ENCODE data around the gene RAB23. TPM values are rescaled to one million over a fixed set of nuclear protein-coding genes. Genes with fewer than 3 reads are reported as not detected.

The RAB23 gene
- total RNA-seq, 1 donor from 2014 or later, result 9.0 TPM

DNA sequence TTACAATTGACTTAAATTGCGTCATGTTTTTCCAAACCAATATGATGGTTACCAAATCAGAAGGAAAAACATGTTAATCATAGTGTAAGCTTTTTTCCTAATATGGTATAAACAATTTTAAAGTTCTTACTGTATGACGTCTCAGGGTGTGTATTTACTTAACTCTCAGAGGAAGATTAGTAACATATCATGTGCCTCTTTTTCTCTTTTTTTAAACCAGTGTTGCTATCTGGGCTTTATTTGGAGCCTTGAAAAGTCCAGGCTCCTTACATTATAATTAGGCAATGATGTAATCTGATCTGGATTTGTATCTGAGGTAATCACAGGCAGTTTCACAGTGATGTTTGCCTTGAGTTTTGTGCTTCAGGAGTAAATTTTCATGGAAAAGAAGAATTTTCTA, 20.4 kb upstream of the RAB23 start:
- peak; percentile 69 for DNase-seq

DNA sequence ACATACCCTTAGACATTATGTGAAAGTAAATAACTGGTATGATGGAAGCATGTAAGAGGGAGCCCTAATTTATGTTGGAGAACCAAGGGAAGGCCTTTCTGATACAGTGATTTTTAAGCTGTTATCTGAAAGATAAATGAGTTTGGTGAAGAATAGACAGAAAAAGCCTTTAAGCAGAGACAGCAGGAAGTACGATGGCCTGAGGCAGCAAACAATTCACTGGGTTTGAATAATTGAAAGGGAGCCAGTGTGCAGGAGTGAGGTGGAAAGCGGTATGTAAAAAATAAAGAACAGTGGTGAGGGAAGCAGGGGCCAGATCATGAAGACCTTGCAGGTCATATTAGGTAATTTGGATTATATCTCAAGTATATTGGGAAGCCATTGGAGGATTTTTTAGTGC, 4.1 kb upstream of the RAB23 start:
- DNase-seq, result no peak

DNA sequence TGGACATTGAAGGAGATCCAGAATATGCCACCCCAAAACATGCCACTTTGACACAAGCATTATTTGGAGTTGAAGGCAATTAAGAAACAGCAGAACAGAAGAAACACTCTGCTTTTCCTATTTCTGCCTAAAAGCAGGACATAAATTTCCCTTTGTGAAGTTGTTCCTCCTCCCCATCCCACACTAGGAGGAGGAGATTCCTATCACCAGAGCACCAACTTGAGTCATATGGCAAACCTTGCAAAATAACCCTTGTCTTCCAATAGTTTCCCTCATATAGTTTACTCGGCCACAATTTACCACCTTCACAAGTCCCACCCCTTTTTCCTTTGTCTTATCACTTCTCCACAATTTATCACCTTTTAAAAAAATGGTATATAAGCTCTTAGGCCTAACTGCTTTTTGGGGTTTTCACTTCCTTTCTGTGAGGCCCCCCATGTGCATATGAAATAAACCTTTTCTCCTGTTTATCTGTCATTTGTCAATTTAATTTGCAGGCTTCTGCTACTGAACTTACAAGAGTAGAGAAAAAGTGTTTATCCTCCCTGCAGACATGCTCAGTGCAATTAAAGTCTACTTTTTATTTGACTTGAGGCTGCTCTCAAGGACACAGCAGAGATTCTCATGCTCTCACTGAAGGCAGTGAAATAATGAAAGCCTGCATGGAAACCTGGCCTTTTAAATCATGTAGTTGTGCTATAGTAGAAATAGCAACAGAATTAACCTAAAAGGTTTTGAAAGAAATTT, 2.8 kb upstream of the RAB23 start:
- no peak for DNase-seq

DNA sequence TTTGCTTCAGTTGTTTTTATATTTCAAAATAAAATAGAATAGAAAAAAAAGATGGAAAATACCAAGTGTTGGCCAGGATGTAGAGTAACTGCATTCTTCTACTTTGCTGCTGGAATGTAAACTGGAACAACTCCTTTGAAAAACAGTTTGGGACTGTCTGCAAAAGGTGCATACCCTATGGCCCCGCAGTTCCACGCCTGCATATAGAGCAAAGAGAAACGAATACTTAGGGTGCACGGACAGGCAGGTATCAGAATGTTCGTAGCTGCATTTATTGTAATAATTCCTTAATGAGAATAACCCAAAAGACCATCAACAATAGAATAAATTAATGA, 603 bp upstream of the RAB23 start:
- peak; percentile 7 for DNase-seq

DNA sequence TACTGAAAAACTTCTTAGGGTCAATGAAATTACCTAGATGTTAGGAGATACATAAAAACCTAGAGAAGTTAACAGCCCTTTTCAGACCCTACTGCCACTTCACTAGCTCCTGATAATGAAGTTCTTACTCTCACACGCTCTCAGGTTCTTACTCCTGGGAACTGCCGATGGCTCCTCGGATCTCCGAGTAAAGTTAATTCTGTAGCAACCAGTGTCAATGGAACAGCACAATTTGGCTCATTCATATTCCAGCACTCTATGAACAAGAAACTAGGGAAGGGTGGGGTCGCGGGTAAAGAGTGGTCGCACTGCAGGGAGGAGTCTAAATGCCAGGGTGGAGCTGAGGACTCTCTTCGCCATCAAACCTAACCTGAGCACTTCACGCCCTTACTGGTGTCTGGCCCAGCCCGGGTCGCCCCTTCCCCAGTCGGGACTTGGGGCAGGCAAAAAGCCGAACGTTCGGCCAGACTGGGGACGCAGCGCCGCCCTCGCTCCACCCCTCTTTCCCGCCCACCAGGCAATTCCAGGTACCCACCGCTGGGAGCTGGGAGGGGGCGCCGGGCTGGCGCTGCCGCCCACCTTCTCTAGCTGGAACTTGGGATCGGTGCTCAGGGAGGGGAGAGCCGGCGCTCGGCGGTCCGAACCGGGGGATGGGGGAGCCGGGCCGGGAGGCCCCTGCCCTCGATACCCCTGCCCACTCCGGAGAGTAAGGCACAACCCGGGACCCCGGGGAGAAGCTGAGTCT, 744 bp downstream of the RAB23 start:
- peak; percentile 71 for DNase-seq

DNA sequence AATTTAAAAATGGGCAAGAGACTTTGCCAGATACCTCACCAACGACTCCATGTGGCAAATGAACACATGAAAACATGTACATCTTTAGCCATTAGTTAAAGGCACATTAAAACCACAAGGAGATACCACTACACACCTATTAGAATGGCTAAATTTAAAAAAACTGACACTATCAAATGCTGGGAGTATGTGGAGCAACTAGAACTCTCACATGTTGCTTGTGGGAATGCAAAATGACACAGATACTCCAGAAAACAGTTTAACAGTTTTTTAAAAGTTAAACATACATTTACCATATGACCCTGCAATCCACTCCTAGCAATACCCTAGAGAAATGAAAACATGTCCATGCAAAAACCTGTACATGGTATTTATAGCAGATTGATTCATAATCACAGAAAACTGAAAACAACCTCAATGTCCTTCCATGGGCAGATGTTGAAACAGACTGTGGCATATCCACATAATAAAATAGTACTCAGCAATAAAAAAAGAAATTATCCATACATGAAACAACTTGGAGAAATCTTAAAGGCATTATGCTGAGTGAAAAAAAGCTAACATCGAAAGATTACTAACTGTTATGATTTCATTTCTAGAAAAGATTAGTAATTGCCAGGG, 1.9 kb downstream of the RAB23 start:
- DNase-seq, result no peak

DNA sequence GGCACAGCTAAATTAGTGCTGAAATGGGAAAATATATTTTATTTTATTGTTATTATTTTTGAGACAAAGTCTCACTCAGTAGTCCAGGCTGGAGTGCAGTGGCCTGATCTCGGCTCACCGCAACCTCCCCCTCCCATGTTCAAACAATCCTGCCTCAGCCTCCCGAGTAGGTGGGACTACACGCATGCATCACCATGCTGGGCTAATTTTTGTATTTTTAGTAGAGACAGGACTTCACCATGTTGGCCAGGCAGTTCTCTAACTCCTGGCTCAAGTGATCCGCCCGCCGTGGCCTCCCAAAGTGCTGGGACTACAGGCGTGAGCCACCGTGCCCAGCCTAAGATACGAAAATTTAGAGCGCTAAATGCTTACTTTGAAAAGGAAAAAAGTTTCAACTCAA, 4.8 kb downstream of the RAB23 start:
- no peak for DNase-seq

DNA sequence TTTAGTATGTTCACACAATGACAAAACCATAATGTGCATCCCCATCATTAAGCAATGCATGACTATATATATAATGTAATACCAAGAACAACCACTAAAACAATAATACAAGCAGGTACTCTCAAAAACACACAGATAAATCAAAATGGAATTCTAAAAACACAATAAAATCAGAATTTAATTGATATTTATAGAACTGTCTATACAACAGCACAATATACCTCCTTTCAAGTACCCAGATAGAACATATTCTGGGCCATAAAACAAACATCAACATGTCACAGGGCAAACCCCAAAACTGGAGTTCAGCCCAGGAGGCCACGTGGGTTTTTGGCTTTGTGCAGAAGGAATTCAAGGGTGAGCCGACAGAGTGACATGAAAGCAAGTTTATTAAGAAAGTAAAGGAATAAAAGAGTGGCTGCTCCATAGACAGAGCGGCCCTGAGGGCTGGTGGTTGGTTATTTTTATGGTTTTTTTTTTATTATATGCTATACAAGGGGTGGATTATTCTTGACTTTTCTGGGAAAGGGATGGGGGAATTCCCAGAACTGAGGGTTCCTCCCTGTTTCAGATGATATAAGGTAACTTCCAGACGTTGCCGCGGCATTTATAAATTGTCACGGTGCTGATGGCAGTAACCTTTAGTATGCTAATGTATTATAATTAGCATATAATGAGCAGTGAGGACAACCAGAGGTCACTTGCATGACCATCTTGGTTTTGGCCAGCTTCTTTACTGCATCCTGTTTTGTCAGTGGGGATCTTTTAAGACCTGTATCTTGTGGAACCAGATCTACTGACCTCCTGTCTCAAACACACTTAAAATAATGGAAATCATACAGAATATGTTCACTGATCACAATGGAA, 5.6 kb downstream of the RAB23 start:
- DNase-seq, result no peak

DNA sequence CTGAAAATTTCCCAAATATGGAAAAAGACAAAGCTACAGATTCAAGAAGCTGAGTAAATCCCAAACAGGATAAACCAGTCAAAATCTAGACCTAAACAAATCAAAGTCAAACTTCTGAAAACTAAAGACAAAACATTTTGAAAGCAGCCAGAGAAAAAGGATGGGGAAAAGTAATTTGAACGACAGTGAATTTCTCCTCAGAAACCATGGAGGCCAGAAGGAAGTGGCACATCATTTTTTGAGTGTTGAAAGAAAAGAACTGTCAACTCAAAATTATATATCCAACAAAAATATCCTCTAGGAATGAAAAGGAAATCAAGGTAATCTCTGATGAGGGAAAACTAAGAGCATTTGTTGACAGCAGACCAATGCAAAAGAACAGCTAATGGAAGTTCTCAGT, 6.8 kb downstream of the RAB23 start:
- DNase-seq, result no peak

DNA sequence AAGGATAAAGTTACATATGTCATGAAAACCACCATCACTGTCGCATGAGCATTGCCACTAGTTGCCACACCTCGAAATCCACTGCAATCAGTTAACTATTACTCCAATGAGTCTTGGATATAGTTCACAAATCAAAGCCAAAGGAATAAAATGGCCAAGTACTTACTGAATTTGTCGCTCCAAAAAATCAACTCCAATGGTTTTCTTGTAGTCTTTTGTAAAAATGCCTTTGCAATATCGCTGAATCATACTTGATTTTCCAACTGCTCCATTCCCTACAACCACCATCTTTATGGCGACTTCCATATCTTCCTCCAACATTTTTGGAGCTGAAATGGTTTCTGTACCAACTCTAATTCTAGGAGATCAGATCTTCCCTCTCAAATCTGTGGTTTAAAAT, 12.0 kb downstream of the RAB23 start:
- no peak for DNase-seq

DNA sequence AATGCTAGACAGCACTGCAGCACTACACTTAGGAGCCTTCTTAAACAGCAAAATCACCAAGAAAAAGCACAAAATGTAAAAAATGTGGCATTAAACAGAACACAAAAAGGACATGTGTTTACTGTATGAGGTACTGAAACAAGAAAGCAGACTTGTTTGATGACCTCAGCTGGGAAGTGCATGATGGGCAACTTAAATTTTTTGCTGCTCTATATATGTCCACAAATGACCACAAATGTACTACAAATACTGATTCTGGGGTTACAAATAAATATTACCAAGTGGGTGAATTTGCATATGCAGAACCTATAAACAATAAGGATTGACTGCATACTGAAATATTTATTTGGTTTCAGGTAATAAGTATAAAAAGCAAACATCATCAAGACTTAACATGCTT, 13.1 kb downstream of the RAB23 start:
- no peak for DNase-seq

DNA sequence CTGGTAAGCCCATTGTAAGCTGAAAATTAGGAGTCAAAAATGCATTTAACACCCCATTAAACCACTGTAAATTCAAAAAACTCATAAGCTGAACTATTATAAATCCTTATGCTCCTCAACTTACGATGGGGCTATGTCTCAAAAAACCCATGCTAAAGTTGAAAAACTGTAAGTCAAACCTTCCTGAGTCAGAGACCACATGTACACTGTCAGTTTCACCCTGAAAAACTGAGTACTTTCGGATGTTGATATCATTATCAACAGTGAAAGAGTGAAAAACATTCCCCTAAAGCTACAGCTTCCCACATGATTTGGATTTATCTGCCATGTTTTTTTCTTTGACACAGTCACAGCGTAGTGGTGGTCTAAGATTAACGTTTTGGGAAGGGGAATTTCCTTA, 14.2 kb downstream of the RAB23 start:
- DNase-seq, result no peak

DNA sequence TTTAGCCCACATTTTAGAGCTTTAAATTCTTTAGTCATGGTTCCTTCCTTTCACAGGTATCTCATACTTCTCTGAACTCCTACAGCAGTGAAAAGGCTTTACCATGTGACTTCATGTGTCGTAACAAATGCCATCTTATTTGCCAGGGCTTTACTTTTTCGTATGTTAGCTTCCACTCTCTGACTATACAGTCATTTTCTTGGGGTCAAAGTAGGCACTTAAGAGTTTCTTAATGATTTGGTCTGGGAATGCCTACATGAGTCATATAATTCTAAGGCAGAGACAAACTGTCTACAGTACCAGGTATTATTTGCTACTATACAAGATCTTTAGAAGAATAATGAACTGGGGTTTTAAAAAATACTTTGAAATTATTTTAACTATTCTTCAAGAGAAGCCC, 15.0 kb downstream of the RAB23 start:
- peak; percentile 7 for DNase-seq

DNA sequence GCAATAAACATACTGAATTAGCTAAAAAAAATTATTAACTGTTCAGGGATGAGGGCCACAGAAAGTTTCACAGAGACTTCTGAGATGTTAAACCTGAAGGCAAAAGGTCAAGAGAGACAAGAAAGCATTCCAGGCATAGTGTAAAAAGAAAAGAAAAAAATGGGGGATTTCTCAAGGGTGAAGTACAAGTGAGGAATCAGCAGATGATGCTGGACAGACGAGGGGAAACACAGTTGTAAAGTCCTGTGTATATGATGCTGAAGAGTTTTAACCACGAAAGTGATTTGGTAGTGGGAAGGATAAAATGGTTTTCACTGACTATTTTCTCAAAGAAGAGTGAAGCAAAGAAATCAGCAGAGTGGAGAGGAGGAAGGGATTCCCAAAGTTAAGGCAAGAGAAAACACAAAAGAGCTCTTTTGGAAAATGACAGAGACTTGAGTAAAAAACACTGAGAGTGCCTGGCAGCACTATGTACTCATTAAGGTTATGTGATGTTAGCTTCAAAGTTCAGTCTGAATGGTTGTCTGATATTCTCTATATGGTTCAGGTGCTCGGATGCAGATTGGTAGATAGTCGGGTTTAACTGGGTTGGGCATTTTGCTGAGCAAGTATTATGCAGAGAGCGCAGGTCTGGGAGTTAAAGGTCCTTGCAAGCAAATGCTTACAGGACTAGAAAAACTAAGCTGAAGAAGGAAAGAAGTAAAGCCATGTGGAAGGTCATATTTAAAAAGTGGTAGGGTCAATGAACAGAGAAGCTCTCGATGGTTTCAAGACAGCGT, 16.4 kb downstream of the RAB23 start:
- DNase-seq, result no peak

DNA sequence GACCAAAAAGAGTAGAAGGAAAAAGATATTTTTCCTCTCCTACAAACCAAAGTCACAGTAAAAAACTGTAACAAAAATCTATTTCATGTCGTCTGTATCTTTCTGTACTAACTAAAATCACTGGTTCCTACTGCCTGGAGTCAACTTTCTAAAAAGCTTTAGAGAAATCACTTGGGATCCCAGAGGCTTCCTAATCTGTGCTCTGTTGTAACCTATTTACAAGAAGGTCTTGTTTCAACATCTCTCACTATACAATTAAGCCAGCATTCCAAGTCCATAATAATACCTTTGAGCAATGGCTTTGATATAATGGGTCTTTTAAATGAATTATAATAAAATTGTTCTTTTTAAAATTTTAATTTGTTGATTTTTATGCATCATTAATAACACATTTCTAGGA, 20.4 kb downstream of the RAB23 start:
- DNase-seq, result no peak

DNA sequence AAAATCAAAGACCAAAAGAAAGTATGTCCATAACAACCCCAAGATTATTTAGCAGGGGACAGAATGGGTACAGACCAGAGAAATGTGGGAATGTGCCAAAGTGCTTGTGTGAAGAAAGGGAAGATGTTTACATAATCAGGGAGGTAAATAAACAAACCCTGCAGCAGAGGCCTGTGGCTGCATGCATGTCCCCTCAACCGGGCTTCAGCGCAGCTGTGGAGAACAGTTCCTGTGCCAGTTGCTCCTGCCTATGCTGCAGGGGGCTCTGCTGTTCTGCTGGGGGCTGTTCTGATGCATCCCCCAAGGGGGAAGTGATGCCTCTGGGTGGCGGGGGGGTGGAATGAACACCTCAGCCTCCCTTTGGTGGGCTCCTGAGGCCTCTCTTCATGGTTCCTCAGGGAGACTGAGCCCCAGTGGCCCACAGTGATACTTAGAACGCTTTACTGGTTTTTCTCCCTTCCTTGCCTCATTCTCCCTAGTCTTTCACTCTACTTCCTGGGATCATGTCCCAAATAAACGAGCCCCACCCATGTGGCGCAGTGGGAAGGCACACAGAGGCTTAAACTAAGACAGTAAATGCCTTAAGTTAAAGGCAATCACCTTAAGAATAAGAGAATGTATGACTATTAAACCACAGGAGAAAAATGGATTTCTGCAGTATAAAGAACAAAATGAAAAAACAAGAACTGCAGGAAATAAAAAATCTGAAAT, 23.0 kb downstream of the RAB23 start:
- DNase-seq, result no peak

DNA sequence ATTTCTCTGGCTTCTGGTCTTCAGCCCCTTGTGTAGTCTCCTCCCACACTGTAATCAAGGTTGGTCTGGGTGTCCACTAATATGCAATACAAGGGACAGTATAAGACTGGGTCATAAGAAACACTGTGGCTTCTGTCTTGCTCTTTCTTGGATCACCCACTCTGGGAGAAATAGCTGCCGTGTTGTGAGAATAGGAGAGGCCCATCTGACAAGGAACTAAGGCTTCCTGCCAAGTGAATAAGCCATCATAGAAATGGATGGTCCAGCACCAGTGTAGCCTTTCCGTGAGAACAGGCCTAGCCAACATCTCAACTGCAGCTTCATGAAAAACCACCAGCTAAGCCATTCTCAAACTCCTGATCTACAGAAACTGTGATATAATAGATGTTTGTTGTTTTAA, 26.6 kb downstream of the RAB23 start:
- DNase-seq, result no peak

DNA sequence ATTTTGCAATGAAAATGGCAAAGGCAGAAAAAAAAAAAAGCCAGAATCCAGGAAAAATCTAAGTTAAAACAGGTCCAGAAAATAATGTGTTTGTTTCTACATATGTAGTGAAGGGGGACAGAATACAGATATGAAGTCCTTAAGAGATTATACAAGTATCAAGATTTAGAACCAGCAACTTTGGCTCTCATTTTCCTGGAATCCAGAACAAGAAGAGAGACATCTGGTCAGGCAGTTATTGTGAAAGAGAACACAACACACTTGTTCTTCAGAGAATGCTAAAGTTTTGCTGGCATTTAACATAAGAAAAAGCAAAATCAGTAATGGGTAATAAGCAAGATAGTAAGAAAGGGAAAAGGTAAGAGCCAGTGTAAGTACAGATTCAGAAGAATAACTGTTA, 28.9 kb downstream of the RAB23 start:
- no peak for DNase-seq

DNA sequence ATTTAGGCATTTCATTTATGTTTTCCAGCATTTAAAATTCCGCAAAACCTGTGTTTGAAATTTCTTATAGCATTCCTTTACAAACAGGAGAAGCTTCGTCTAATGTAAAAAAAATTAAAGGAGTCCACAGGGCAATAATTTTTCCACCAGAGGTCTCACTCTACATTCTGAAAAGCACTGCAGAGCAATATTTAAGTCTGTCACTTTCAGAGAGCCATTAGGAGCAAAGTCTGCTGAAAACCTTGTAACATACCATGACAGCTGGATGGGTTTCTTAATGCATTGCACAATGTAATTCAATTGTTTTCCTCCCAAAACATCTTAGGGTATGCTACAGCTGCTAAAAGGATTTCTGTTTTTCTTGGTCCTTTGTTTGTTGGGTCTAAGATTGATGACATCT, 32.0 kb downstream of the RAB23 start:
- peak; percentile 27 for DNase-seq

DNA sequence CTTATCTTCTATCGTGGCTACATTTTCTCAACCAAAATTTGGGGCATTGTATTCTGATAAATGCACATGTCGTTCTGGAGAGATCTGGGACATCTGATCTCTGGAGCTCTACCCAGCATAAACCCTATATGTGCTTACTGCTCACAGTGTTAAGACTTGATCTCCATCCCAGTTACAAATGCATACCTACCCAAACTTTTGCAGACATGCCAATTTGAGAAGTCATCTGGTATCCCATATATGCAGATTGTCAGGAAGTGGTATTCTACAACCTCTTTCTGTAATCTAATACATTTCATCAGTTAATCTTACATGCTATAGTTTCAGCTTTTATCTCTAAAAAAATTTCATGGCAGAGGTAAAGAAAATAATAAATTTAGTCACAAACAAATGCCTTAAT, 38.8 kb downstream of the RAB23 start:
- no peak for DNase-seq

DNA sequence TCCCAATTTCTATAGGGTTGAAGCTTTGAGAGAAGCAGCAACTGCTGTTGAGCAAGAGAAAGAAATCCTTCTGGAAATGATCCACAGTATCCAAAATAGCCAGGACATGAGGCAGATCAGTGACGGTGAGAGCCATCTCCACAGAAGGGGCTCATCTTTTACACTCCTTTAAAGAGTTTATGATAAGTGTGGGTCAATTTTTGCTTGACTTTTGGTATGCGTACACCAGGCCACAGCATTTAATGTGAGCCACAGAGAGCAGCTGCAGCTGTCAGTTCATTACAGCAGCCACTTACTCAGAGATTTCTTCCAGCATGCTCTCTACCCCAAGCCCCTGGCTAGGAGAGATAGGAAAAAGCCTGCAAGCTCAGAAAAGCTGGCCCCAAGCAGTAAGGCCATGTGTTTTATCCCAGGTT, 40.1 kb downstream of the RAB23 start:
- no peak for DNase-seq

DNA sequence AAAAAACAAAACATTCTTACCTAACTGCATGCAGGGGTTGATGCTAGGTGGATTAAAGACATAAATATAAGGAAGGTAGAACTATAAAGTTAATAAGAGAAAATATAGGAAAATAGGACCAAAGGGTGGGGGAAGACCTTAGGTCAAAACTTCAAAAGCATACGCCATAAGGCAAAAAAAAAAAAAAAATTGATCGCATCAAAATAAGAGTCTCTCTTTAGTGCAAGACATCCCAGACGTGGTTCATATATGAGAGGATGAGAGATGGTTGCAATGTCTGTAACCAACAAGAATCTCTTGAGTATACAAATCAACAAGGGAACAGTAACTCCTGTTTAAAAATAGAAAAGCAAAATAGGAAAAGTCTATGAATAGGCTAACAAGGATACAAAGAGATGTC, 41.5 kb downstream of the RAB23 start:
- DNase-seq, result no peak
